SW480 (cell line): Measurements from ENCODE around the gene SNAPC3.
A peak's percentile ranks its signal among the peaks of the same experiment; 100 is the strongest.
"Not testable (repeated sequence)": the region's sequence is repeated elsewhere in the genome, so short reads cannot be mapped to it uniquely, and the experiment has no call there.

ENCODE experiments used
- DNase-seq: peaks from one replicate; pipeline ENCODE4 v3.0.0-alpha.2; 2016; ENCODE audit warnings: low spot score

The SNAPC3 gene

GRCh38 chr9:15423231-15423985, 732 bp downstream of the SNAPC3 start:
- DNase-seq: peak; percentile 24

GRCh38 chr9:15426019-15426418, 3.3 kb downstream of the SNAPC3 start:
- DNase-seq: no peak

- DNase-seq: not testable (repeated sequence)
These were observed 5.0 kb downstream of the SNAPC3 start for GRCh38 chr9:15427702-15428101.

GRCh38 chr9:15430920-15431844, 8.5 kb downstream of the SNAPC3 start:
- no peak for DNase-seq

- no peak for DNase-seq
These were observed 10.5 kb downstream of the SNAPC3 start for GRCh38 chr9:15433191-15433590.

GRCh38 chr9:15433661-15434060, 11.0 kb downstream of the SNAPC3 start:
- no peak for DNase-seq

- DNase-seq: no peak
These were observed 16.2 kb downstream of the SNAPC3 start for GRCh38 chr9:15438891-15439290.

- DNase-seq: not testable (repeated sequence)
These were observed 19.2 kb downstream of the SNAPC3 start for GRCh38 chr9:15441841-15442240.

GRCh38 chr9:15442264-15442663, 19.6 kb downstream of the SNAPC3 start:
- not testable (repeated sequence) for DNase-seq

GRCh38 chr9:15444141-15444540, 21.5 kb downstream of the SNAPC3 start:
- no peak for DNase-seq

- DNase-seq: no peak
These were observed 31.3 kb downstream of the SNAPC3 start for GRCh38 chr9:15453956-15454355.

GRCh38 chr9:15461056-15461455, 38.4 kb downstream of the SNAPC3 start:
- DNase-seq: no peak

- no peak for DNase-seq
These were observed 38.9 kb downstream of the SNAPC3 start for GRCh38 chr9:15461601-15462000.

GRCh38 chr9:15468145-15468544, 45.5 kb downstream of the SNAPC3 start:
- DNase-seq: no peak

GRCh38 chr9:15469406-15469805, 46.7 kb downstream of the SNAPC3 start:
- DNase-seq: no peak

GRCh38 chr9:15469862-15470261, 47.2 kb downstream of the SNAPC3 start:
- no peak for DNase-seq

- no peak for DNase-seq
These were observed 53.4 kb downstream of the SNAPC3 start for GRCh38 chr9:15475923-15476536.

GRCh38 chr9:15480028-15480427, 57.4 kb downstream of the SNAPC3 start:
- DNase-seq: no peak

- DNase-seq: no peak
These were observed 59.5 kb downstream of the SNAPC3 start for GRCh38 chr9:15482146-15482545.

GRCh38 chr9:15484802-15485201, 62.1 kb downstream of the SNAPC3 start:
- no peak for DNase-seq

GRCh38 chr9:15485836-15486666, 63.4 kb downstream of the SNAPC3 start:
- no peak for DNase-seq

- DNase-seq: no peak
These were observed 69.3 kb downstream of the SNAPC3 start for GRCh38 chr9:15491950-15492349.
